LNCaP clone FGC (cell line): ENCODE results near the gene FBXO5.
"Not testable (repeated sequence)": the region's sequence is repeated elsewhere in the genome, so short reads cannot be mapped to it uniquely, and the experiment has no call there.

Experiments
- DNase-seq: peaks from one replicate; pipeline ENCODE4 v3.0.0-alpha.2; 2011; ENCODE audit warnings: low read depth
- H3K4me3 ChIP-seq: 2 replicates; pipeline ENCODE4 v1.5.1; 2011; ENCODE audit warnings: mild to moderate bottlenecking, low read depth, low read length, control low read depth
- CTCF ChIP-seq: IDR thresholded peaks from 2 replicates; pipeline ENCODE4 v1.5.1; 2012; ENCODE audit warnings: mild to moderate bottlenecking; ENCODE audit not compliant: control insufficient read depth, insufficient read depth; ENCODE audit errors: extremely low read depth

Gene FBXO5

GRCh38 chr6:152993431-152993830, 10.6 kb upstream of the FBXO5 start:
- no peak overlapping the region for H3K4me3 ChIP-seq
- no peak for DNase-seq
- no peak for TF ChIP-seq CTCF

DNA sequence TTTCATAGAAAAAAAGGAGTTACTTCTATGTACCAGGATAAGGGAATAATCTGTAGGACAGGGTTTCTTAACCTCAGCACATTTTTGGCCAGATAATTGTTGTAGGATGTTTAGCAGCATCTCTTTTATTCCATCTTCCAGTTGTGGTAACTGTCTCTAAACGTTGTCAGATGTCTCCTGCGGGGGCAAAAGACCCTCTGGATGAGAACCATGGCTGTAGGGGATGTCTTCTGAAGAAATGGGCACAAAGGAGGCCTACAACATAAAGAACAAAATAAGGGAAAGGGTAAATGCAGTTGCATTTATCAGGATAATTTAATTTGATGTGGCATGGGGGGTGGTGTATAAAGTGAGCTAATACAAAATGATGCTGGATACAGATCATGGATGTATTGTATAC, 4.1 kb upstream of the FBXO5 start:
- DNase-seq: no peak
- no peak overlapping the region for H3K4me3 ChIP-seq

GRCh38 chr6:152985300-152985699, 2.5 kb upstream of the FBXO5 start:
- not testable (repeated sequence) for DNase-seq

More for the DNA sequence above, 4.1 kb upstream of the FBXO5 start:
- TF ChIP-seq CTCF: no peak

DNA sequence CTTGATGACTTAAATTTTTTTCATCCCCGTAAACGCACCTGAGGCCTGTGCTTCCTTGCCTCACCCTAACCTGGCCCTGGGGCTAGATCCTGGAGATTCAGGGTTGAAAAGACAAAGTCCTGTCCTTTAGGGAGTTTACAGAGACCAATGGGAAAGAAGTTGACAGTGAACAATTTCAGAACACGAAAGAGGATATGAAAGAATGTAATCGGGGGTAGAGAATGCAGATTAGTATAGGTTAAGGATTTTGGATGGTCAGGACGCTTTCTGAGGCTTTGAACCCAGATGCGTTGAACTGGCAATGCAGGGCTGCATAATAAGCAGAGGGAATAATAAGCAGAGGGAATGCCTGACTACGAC, 1.7 kb upstream of the FBXO5 start:
- H3K4me3 ChIP-seq: peak overlapping the region; percentile 69
- DNase-seq: no peak
- TF ChIP-seq CTCF: no peak

More at GRCh38 chr6:152985300-152985699, 2.5 kb upstream of the FBXO5 start:
- not testable (repeated sequence) for H3K4me3 ChIP-seq

DNA sequence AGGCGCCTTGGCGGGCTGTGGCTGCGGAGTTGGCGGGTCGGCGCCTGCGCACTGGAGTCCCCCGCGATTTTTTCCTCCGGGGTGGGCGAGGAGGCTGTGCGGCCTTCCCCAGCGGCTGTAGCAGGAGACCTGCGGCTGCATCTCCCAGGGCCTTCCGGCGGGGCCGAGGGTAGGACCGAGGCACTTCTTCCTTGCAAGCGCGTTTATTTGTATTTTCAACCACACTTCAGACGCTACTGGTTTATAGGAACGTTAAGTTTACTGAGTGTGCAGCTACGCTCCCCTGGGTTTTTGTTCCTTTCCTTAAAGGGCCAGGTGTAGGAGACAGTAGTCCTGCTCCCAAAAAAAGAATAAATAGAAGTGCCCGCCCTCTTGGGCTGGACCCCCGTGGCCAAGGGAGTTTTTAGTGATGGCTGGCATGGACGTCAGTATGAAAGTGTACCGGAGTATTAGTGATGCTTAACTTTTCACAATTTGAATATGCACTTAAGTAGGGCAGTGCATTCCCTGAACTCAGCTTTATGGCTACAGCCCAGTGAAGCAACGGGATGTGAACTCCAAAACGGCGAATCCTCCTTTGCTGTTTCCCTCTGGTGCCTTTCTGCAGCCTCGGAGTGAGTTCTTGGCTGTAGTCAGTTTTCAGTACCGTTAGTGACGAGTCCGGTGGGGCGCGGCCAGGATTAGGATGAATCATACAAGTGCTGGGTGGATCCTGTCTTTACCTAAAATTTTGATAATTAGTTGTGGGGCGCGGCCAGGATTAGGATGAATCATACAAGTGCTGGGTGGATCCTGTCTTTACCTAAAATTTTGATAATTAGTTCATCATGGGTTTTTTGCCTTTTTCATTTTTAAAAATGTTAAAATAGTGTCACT, 1.0 kb upstream of the FBXO5 start:
- H3K4me3 ChIP-seq: peak overlapping the region; percentile 69
- TF ChIP-seq CTCF: no peak
- DNase-seq: peak; percentile 27

DNA sequence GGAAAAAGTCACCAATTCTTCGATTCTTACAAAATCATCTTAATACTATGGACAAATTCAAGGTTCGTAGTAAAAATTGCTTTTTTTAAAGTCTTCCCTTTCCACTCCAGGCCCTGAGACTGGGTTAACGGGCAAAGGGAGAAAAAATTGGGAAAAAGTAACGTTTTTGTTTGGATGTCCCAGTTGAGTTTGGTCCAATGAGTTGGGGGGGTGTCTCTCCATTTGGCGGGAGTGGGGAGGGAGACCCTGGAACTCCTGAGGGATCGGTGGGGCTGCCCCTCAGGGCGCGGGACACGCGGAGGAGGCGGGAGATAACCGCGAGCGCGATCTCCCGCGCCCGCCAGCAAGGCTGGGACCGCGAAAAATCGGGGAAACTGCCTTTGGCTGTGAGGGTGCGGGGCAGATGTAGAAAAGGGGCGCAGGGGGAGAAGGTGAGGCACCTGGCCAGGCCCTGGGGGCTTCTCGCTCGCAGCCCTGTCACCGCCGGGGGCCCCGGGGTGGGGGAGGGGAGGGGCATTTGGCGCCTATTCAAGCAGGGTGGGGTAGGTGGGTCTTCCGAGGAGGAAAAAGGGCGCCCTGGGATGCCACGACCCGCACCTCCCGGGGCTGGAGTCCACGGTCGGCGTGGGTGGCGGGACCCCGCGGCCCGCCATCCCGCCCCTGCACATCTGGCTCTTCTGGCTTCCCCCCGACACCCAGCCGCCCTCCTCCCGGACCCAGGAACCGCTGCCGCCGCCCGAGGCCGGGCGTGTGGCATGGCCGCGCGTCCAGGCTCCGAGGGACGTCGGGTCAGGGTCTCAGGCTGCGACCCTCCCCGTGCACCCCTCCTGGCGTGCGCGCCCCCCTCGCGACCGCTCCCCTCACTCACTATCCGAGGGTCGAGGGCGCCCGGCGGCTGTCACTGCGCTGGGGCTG, 595 bp downstream of the FBXO5 start:
- peak overlapping the region; percentile 69 for H3K4me3 ChIP-seq
- DNase-seq: no peak
- TF ChIP-seq CTCF: no peak

- TF ChIP-seq CTCF: no peak
- DNase-seq: no peak
Measured at GRCh38 chr6:152981219-152981618, 1.6 kb downstream of the FBXO5 start.

More at GRCh38 chr6:152981219-152981618, 1.6 kb downstream of the FBXO5 start:
- peak overlapping the region; percentile 69 for H3K4me3 ChIP-seq
